Measurements from ENCODE around the gene DNAJC30.

Gene DNAJC30

GRCh38 chr7:73707045-73707631, 23.9 kb upstream of the DNAJC30 start:
- peak; percentile 20 to 26 for DNase-seq

DNA sequence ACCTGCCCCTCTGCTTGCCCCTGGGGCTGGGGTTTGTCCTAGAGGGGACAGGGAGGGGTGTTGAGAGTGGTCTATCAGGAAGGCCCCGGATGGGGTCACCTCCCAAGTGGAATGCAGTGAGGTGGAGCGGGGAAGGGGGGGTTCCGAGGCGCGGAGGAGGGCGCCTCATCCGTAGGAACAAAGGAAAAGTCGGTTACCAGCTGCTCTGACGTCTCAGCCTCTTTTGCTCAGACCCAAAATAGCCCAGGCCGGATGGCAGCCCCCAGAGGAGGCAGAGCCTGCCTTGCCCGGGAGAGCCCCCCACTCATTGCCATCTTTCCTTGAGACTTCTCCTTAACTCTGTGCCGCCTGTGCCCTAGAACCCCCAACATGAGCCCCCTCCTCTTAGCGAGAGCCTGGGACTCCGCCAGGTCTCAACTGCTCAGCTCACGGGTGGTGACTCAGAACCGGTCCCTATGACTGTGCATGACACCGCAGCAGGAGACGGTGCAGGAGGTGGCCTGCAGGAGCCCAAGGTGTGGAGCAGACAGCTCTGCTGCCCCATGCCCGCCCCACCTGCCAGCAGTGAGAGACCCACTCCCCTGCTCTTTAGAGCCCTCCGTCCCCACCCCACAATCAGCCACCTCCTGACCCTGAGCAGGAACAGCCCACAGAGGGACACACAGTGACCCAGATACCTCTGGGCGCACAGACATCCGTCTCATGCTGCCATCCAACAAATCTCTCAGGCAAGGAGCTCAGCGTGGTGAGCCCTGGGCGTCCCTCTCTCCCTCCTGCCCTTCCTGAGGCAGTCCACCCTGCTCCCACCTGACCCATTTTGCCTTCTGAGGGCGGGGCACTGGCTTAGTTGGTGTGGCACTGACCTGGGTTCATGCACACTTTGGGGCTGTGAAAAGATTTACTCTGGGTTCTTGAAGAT, 23.1 kb upstream of the DNAJC30 start:
- DNase-seq: no peak

- no peak for DNase-seq
Observed at GRCh38 chr7:73705551-73705920, 22.3 kb upstream of the DNAJC30 start.

DNA sequence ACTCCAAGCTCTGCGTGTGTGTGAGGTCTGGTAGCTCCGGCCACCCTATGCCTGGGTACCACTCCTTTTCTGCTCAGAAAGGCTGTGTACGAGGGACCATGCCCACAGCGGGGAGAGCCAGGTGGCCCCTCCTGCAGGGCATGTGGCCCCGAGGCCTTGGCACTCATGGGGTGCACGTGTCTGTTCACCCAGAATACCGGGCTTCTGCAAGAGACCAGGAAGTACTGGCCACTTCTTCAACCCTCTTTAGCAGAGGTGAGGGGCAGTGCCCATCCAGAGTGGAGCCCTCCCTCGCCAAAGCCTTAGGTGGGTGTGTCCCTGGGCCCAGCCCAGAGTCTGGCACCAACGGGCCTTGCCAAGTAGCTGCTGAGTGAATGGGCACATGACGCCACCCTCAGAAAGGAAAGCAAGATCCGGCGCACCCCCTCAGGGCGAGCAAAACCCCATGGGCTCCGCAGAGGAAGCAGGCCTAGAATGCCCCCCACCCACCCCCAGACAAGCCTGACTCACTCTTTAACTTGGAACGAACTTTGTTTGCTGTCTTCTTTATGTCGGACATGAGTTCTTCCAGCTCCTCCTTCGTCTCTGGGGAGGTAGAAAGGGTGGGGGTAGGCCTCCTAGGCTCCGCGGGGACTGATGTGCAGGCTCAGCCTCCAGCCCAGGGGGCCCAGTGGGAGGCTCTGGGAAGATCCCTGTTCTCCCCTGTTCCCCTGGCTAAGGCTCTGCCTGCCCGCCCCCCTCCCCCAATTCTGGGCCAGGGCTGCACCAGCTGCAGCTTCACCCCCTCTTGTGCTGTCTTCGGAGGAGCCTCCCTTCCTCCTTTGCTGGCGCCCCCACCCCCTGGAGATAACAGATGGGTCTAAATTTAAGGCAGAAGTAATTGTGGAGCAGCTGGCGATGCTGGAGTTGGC, 21.6 kb upstream of the DNAJC30 start:
- no peak for DNase-seq

- DNase-seq: peak in 1 of 2 donors; percentile 14
Observed at GRCh38 chr7:73703757-73704639, 20.7 kb upstream of the DNAJC30 start.

- no peak for DNase-seq
Observed at GRCh38 chr7:73703225-73703624, 20.0 kb upstream of the DNAJC30 start.

GRCh38 chr7:73702665-73703064, 19.4 kb upstream of the DNAJC30 start:
- no peak for DNase-seq

- no peak for DNase-seq
Observed at GRCh38 chr7:73702226-73702625, 19.0 kb upstream of the DNAJC30 start.

GRCh38 chr7:73701357-73701995, 18.2 kb upstream of the DNAJC30 start:
- no peak for DNase-seq

DNA sequence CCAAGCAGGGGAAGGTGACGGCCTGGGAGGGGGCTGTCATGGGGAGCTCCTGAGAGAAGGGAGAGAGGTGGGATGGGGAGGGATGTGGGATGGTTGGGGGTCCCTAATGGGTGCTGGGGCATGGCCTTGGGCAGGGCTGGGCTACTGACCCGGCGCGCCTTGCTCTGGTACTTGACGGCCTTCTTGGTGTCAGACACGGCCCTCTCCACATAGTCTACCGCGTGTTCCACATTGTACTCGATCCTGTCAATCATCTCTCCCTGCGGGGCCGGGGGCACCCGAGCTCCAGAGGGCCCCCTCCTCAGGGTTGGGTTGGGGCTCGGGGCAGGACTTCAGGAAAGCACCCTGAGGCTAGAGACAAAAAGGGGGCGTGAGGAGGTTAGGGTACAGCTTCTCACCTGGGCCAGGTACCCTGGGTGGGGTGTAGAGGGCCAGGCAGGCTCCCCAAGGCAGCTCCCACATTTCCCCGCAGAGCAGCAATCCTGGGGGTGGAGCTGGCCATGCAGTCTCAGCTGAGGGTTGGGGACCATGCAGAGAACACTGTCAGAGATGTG, 17.4 kb upstream of the DNAJC30 start:
- no peak for DNase-seq

GRCh38 chr7:73700069-73700423, 16.8 kb upstream of the DNAJC30 start:
- DNase-seq: no peak

DNA sequence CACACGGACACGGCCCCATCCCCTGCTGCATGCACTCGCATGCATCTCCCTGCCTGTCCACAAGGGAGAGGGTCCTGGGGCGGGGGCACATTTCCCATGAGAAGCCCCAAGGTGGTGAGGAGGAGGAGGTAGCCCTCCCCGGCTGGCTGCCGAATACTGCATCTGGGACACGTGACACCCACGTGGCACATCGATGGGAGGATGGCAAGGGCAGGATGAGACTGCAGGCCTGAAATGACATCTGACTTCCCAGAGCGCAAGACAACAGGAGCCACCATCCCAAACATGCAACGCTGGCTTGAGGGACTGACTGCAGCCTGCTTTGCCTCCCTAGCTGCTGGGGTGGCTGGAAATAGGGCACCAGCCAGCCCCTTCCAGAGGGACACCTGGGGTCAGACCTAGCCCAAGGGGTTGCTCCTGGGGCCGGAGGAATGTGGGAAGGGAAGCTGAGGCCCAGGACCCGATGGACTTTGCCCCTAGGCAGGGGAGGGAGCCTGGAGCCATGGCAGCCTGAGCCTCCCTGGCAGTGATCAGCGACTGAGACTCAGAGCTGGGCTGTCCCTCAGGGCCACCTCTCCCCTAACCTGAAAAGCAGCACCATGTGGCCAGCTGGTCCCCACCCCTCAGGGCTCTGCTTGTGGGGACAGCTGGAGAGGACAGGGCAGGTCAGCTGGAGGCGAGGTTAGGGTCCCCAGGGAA, 16.3 kb upstream of the DNAJC30 start:
- no peak for DNase-seq

GRCh38 chr7:73698410-73698809, 15.2 kb upstream of the DNAJC30 start:
- DNase-seq: no peak

- no peak for DNase-seq
Observed at GRCh38 chr7:73696372-73696771, 13.1 kb upstream of the DNAJC30 start.

- no peak for DNase-seq
Observed at GRCh38 chr7:73690646-73691045, 7.4 kb upstream of the DNAJC30 start.

DNA sequence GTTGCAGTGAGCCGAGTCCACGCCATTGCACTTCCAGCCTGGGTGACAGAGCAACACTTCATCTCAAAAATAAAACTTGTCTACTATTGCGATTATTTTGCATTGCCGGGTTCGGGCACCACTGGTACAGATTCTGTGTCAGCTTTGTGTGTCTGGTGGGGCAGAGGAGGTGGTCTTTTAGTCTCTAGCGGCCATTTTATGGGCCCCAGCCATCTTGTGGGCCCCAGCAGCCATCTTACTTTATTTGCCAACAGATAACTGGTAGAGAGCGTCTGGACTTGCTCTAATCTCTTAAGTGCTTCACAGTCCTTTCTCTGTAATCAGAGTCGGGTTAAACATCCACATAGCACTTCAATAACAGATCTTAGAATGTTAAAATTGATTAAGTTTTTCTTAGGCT, 5.0 kb upstream of the DNAJC30 start:
- no peak for DNase-seq

GRCh38 chr7:73685311-73685710, 2.1 kb upstream of the DNAJC30 start:
- no peak for DNase-seq

- DNase-seq: no peak
Observed at GRCh38 chr7:73683788-73684693, 788 bp upstream of the DNAJC30 start.

GRCh38 chr7:73682745-73683055, 553 bp downstream of the DNAJC30 start:
- DNase-seq: no peak

DNA sequence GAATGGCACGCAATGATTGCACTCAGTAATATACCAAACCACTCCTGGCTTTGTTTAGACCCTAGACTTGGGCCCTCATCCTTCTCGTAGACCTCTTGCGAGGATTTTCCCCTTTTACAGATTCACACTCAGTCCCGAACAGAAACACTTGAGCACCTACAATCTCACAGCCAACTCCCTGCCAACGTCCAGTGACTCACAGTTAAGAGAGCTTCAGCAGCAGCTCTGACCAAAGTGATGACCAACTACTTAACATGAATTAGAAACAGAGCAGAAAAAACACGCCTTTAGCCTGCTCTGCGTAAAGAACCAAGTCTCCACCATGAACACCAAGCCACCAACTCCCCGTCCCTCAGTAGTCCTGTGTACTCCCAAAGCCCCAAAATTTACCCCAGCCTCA, 2.2 kb downstream of the DNAJC30 start:
- DNase-seq: no peak

All from hippocampal formation (tissue), 2 donors.